Immature natural killer cell (primary cell): ENCODE data around the gene SPOCK1. TPM values are rescaled to one million over a fixed set of nuclear protein-coding genes. Genes with fewer than 3 reads are reported as not detected.

ENCODE experiments used
- DNase-seq, 3 donors: peaks; one replicate each; pipeline ENCODE4 v3.0.0; 2022; ENCODE audit warnings: mixed read lengths in 1 of 3
- H3K27ac Mint-ChIP-seq, 6 donors: one replicate each; pipeline ENCODE4 v1.8.0; 2020; ENCODE audit warnings: mixed read lengths in 6 of 6, mild to moderate bottlenecking in 5 of 6, inconsistent platforms in 4 of 6, moderate library complexity in 3 of 6
- H3K27me3 Mint-ChIP-seq, 3 donors: one replicate each; pipeline ENCODE4 v1.8.0; 2020 to 2021; ENCODE audit warnings: low read depth in 3 of 3, mild to moderate bottlenecking in 3 of 3, mixed read lengths in 3 of 3, moderate library complexity in 3 of 3, inconsistent platforms in 1 of 3
- H3K36me3 Mint-ChIP-seq, 3 donors: one replicate each; pipeline ENCODE4 v1.8.0; 2020; ENCODE audit warnings: mixed read lengths in 3 of 3, inconsistent platforms in 2 of 3, mild to moderate bottlenecking in 2 of 3
- H3K4me1 Mint-ChIP-seq, 2 donors: one replicate each; pipeline ENCODE4 v1.8.0; 2020; ENCODE audit warnings: inconsistent platforms in 2 of 2, mild to moderate bottlenecking in 2 of 2, mixed read lengths in 2 of 2, moderate library complexity in 1 of 2
- H3K4me3 Mint-ChIP-seq, 5 donors: one replicate each; pipeline ENCODE4 v1.8.0; 2020; ENCODE audit warnings: mild to moderate bottlenecking in 5 of 5, mixed read lengths in 5 of 5, inconsistent platforms in 3 of 5, moderate library complexity in 3 of 5
- H3K9me3 Mint-ChIP-seq, 6 donors: one replicate each; pipeline ENCODE4 v1.8.0; 2020; ENCODE audit warnings: mild to moderate bottlenecking in 6 of 6, mixed read lengths in 6 of 6, inconsistent platforms in 4 of 6, moderate library complexity in 3 of 6
- polyA plus RNA-seq, 3 donors: library from polyadenylated mRNA; unstranded; fragments of 300-500 nt; fragmentation: Illumina TruSeq; gene quantifications; one replicate each; pipeline ENCODE4 v1.2.3, GENCODE V29; 2021

The SPOCK1 gene
- polyA plus RNA-seq, 3 donors from 2014 or later, result not detected

GRCh38 chr5:137370096-137371071 lies 128.7 kb downstream of the SPOCK1 start:
- Mint-ChIP-seq H3K4me3 (no peak overlapping the region), H3K9me3 (peaks cover 0 to 2% (median 0%) of the 10 kb centered on the region in 6 donors), H3K36me3 (no peaks in the 10 kb centered on the region), H3K27me3 (peaks cover 0 to 3% (median 0%) of the 10 kb centered on the region in 3 donors), H3K27ac (no peak overlapping the region), H3K4me1 (no peaks in the 10 kb centered on the region)
- no peak for DNase-seq

GRCh38 chr5:137368651-137369050 lies 130.5 kb downstream of the SPOCK1 start:
- no peak overlapping the region for H3K27ac Mint-ChIP-seq
- H3K4me1 Mint-ChIP-seq, result no peaks in the 10 kb centered on the region
- no peak overlapping the region for H3K4me3 Mint-ChIP-seq
- H3K27me3 Mint-ChIP-seq, result peaks cover 0 to 2% (median 0%) of the 10 kb centered on the region in 3 donors
- peaks cover 0 to 1% (median 0%) of the 10 kb centered on the region in 6 donors for H3K9me3 Mint-ChIP-seq
- no peak for DNase-seq
- H3K36me3 Mint-ChIP-seq, result no peaks in the 10 kb centered on the region

GRCh38 chr5:137367951-137368350 lies 131.2 kb downstream of the SPOCK1 start:
- no peaks in the 10 kb centered on the region for H3K4me1 Mint-ChIP-seq
- H3K27me3 Mint-ChIP-seq, result peaks cover 0 to 2% (median 0%) of the 10 kb centered on the region in 3 donors
- H3K4me3 Mint-ChIP-seq, result no peak overlapping the region
- no peaks in the 10 kb centered on the region for H3K36me3 Mint-ChIP-seq
- no peaks in the 10 kb centered on the region for H3K9me3 Mint-ChIP-seq
- DNase-seq, result no peak
- H3K27ac Mint-ChIP-seq, result no peak overlapping the region

GRCh38 chr5:137366526-137366925 lies 132.6 kb downstream of the SPOCK1 start:
- Mint-ChIP-seq H3K4me3 (no peak overlapping the region), H3K36me3 (no peaks in the 10 kb centered on the region), H3K27me3 (no peaks in the 10 kb centered on the region), H3K27ac (no peak overlapping the region), H3K9me3 (no peaks in the 10 kb centered on the region), H3K4me1 (no peaks in the 10 kb centered on the region)
- no peak for DNase-seq

- Mint-ChIP-seq H3K9me3 (no peaks in the 10 kb centered on the region), H3K27ac (no peak overlapping the region), H3K4me1 (no peaks in the 10 kb centered on the region), H3K4me3 (no peak overlapping the region), H3K36me3 (no peaks in the 10 kb centered on the region), H3K27me3 (no peaks in the 10 kb centered on the region)
- DNase-seq, result no peak
Observed at GRCh38 chr5:137365126-137365865, 133.8 kb downstream of the SPOCK1 start.

GRCh38 chr5:137361280-137361679 lies 137.8 kb downstream of the SPOCK1 start:
- no peak overlapping the region for H3K27ac Mint-ChIP-seq
- no peak overlapping the region for H3K4me3 Mint-ChIP-seq

GRCh38 chr5:137360607-137361006 lies 138.5 kb downstream of the SPOCK1 start:
- Mint-ChIP-seq H3K4me1 (no peaks in the 10 kb centered on the region), H3K27ac (no peak overlapping the region), H3K27me3 (peaks cover 0 to 2% (median under 1%) of the 10 kb centered on the region in 3 donors), H3K4me3 (no peak overlapping the region), H3K36me3 (no peaks in the 10 kb centered on the region), H3K9me3 (peaks cover 0 to 5% (median 0%) of the 10 kb centered on the region in 6 donors)
- DNase-seq, result no peak

More at GRCh38 chr5:137361280-137361679, 137.8 kb downstream of the SPOCK1 start:
- Mint-ChIP-seq H3K36me3 (no peaks in the 10 kb centered on the region), H3K4me1 (no peaks in the 10 kb centered on the region), H3K9me3 (peaks cover 0 to 5% (median 0%) of the 10 kb centered on the region in 6 donors), H3K27me3 (no peaks in the 10 kb centered on the region)
- DNase-seq, result no peak

- H3K4me3 Mint-ChIP-seq, result no peak overlapping the region
- no peak for DNase-seq
- H3K9me3 Mint-ChIP-seq, result peaks cover 0 to 5% (median 0%) of the 10 kb centered on the region in 6 donors
- no peaks in the 10 kb centered on the region for H3K36me3 Mint-ChIP-seq
- no peaks in the 10 kb centered on the region for H3K4me1 Mint-ChIP-seq
- H3K27me3 Mint-ChIP-seq, result peaks cover 0 to 2% (median 2%) of the 10 kb centered on the region in 3 donors
- H3K27ac Mint-ChIP-seq, result no peak overlapping the region
Observed at GRCh38 chr5:137359941-137360340, 139.2 kb downstream of the SPOCK1 start.

GRCh38 chr5:137357436-137357835 lies 141.7 kb downstream of the SPOCK1 start:
- Mint-ChIP-seq H3K4me1 (no peaks in the 10 kb centered on the region), H3K9me3 (peaks cover 0 to 5% (median 0%) of the 10 kb centered on the region in 6 donors), H3K27me3 (peaks cover under 1 to 7% (median 3%) of the 10 kb centered on the region in 3 donors), H3K4me3 (no peak overlapping the region), H3K36me3 (no peaks in the 10 kb centered on the region), H3K27ac (no peak overlapping the region)
- DNase-seq, result no peak

- H3K4me1 Mint-ChIP-seq, result no peaks in the 10 kb centered on the region
- peaks cover 2 to 7% (median 3%) of the 10 kb centered on the region in 3 donors for H3K27me3 Mint-ChIP-seq
- no peaks in the 10 kb centered on the region for H3K36me3 Mint-ChIP-seq
- no peak overlapping the region for H3K27ac Mint-ChIP-seq
- peaks cover 0 to 5% (median 0%) of the 10 kb centered on the region in 6 donors for H3K9me3 Mint-ChIP-seq
- DNase-seq, result no peak
- no peak overlapping the region for H3K4me3 Mint-ChIP-seq
Observed at GRCh38 chr5:137356127-137356526, 143.0 kb downstream of the SPOCK1 start.

- no peaks in the 10 kb centered on the region for H3K4me1 Mint-ChIP-seq
- H3K9me3 Mint-ChIP-seq, result peaks cover 0 to 5% (median 0%) of the 10 kb centered on the region in 6 donors
- no peak overlapping the region for H3K27ac Mint-ChIP-seq
- H3K4me3 Mint-ChIP-seq, result no peak overlapping the region
- H3K36me3 Mint-ChIP-seq, result no peaks in the 10 kb centered on the region
- DNase-seq, result no peak
- peaks cover 2 to 7% (median 3%) of the 10 kb centered on the region in 3 donors for H3K27me3 Mint-ChIP-seq
Observed at GRCh38 chr5:137355708-137356107, 143.4 kb downstream of the SPOCK1 start.

- H3K27me3 Mint-ChIP-seq, result peaks cover 2 to 7% (median 3%) of the 10 kb centered on the region in 3 donors
- H3K27ac Mint-ChIP-seq, result no peak overlapping the region
- H3K36me3 Mint-ChIP-seq, result no peaks in the 10 kb centered on the region
- peaks cover 0 to under 1% (median 0%) of the 10 kb centered on the region in 6 donors for H3K9me3 Mint-ChIP-seq
- H3K4me3 Mint-ChIP-seq, result no peak overlapping the region
- no peaks in the 10 kb centered on the region for H3K4me1 Mint-ChIP-seq
- DNase-seq, result no peak
Observed at GRCh38 chr5:137352095-137352494, 147.0 kb downstream of the SPOCK1 start.

GRCh38 chr5:137350791-137351190 lies 148.3 kb downstream of the SPOCK1 start:
- no peak for DNase-seq
- H3K27ac Mint-ChIP-seq, result no peak overlapping the region
- peaks cover 2 to 7% (median 3%) of the 10 kb centered on the region in 3 donors for H3K27me3 Mint-ChIP-seq
- no peak overlapping the region for H3K4me3 Mint-ChIP-seq
- peaks cover 0 to 2% (median 0%) of the 10 kb centered on the region in 6 donors for H3K9me3 Mint-ChIP-seq
- no peaks in the 10 kb centered on the region for H3K36me3 Mint-ChIP-seq
- no peaks in the 10 kb centered on the region for H3K4me1 Mint-ChIP-seq

GRCh38 chr5:137348759-137349158 lies 150.4 kb downstream of the SPOCK1 start:
- H3K4me3 Mint-ChIP-seq, result no peak overlapping the region
- peaks cover 2 to 3% (median 2%) of the 10 kb centered on the region in 3 donors for H3K27me3 Mint-ChIP-seq
- H3K9me3 Mint-ChIP-seq, result peaks cover 0 to 2% (median 0%) of the 10 kb centered on the region in 6 donors
- no peaks in the 10 kb centered on the region for H3K4me1 Mint-ChIP-seq
- H3K36me3 Mint-ChIP-seq, result no peaks in the 10 kb centered on the region
- DNase-seq, result no peak
- H3K27ac Mint-ChIP-seq, result no peak overlapping the region
